ENCODE results near the gene HCRTR2.

HCRTR2 gene

DNA sequence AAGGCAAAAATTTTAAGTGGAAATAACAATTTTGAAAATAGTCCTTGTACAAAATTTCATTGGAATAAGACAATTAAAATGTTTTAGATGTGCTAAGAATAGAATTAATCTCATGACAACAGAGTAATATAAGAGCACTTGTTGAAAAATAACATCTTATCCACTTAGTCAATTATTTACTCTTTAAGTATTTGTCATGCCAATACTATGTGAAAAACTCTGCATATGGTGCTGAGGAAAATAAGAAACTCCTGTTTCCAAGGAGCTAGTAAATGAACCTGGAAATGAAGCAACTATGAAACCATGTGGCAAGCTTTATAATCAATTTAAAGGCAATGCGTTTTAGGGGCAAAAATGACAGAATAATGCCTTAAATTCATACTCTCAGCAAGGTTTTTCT is 42.7 kb upstream of the HCRTR2 start:
- no peak for ATAC-seq
- TF ChIP-seq PPARA (CRISPR knock-in tag; IDR thresholded peaks at IDR 0.05; ENCODE audit: borderline replicate concordance), result no peak
- TF ChIP-seq TOX (CRISPR knock-in tag; IDR thresholded peaks at IDR 0.05; ENCODE audit: borderline replicate concordance), result no peak
- no peak for TF ChIP-seq ZFP30 (CRISPR knock-in tag; IDR thresholded peaks at IDR 0.05)
- no peak for TF ChIP-seq SNAI2 (CRISPR knock-in tag; IDR thresholded peaks at IDR 0.05)
- TF ChIP-seq ZC3H10 (CRISPR knock-in tag; IDR thresholded peaks at IDR 0.05), result no peak
- TF ChIP-seq, protein P1, sequence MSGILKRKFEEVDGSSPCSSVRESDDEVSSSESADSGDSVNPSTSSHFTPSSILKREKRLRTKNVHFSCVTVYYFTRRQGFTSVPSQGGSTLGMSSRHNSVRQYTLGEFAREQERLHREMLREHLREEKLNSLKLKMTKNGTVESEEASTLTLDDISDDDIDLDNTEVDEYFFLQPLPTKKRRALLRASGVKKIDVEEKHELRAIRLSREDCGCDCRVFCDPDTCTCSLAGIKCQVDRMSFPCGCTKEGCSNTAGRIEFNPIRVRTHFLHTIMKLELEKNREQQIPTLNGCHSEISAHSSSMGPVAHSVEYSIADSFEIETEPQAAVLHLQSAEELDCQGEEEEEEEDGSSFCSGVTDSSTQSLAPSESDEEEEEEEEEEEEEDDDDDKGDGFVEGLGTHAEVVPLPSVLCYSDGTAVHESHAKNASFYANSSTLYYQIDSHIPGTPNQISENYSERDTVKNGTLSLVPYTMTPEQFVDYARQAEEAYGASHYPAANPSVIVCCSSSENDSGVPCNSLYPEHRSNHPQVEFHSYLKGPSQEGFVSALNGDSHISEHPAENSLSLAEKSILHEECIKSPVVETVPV (CRISPR knock-in tag; IDR thresholded peaks at IDR 0.05), result no peak
- TF ChIP-seq TSHZ2 (CRISPR knock-in tag; IDR thresholded peaks at IDR 0.05), result no peak
- TF ChIP-seq BACH2 (CRISPR knock-in tag; IDR thresholded peaks at IDR 0.05; ENCODE audit: borderline replicate concordance), result no peak
- no peak for TF ChIP-seq ZNF70 (CRISPR knock-in tag; IDR thresholded peaks at IDR 0.05)

- ATAC-seq, result no peak
- TF ChIP-seq RARB (CRISPR knock-in tag; IDR thresholded peaks at IDR 0.05) (no peak), CREB5 (CRISPR knock-in tag; IDR thresholded peaks at IDR 0.05; ENCODE audit: low read depth) (no peak), TCF4 (CRISPR knock-in tag; IDR thresholded peaks at IDR 0.05; ENCODE audit: borderline replicate concordance) (no peak), GLIS3 (CRISPR knock-in tag; IDR thresholded peaks at IDR 0.05) (no peak), ZFP30 (CRISPR knock-in tag; IDR thresholded peaks at IDR 0.05) (no peak), ZNF8 (CRISPR knock-in tag; IDR thresholded peaks at IDR 0.05) (no peak), TSHZ2 (CRISPR knock-in tag; IDR thresholded peaks at IDR 0.05) (no peak), POU6F1 (CRISPR knock-in tag; IDR thresholded peaks at IDR 0.05; ENCODE audit: borderline replicate concordance, low read depth) (no peak), ZNF565 (CRISPR knock-in tag; conservative IDR thresholded peaks at IDR 0.05; ENCODE audit: low read depth) (no peak), TOX (CRISPR knock-in tag; IDR thresholded peaks at IDR 0.05; ENCODE audit: borderline replicate concordance) (no peak), BACH2 (CRISPR knock-in tag; IDR thresholded peaks at IDR 0.05; ENCODE audit: borderline replicate concordance) (no peak), ZC3H10 (CRISPR knock-in tag; IDR thresholded peaks at IDR 0.05) (no peak), SNAI2 (CRISPR knock-in tag; IDR thresholded peaks at IDR 0.05) (no peak), ZNF70 (CRISPR knock-in tag; IDR thresholded peaks at IDR 0.05) (no peak), OSR1 (CRISPR knock-in tag; IDR thresholded peaks at IDR 0.05) (no peak)
- TF ChIP-seq, protein P1 (CRISPR knock-in tag; IDR thresholded peaks at IDR 0.05), result no peak
- TF ChIP-seq, protein P2, sequence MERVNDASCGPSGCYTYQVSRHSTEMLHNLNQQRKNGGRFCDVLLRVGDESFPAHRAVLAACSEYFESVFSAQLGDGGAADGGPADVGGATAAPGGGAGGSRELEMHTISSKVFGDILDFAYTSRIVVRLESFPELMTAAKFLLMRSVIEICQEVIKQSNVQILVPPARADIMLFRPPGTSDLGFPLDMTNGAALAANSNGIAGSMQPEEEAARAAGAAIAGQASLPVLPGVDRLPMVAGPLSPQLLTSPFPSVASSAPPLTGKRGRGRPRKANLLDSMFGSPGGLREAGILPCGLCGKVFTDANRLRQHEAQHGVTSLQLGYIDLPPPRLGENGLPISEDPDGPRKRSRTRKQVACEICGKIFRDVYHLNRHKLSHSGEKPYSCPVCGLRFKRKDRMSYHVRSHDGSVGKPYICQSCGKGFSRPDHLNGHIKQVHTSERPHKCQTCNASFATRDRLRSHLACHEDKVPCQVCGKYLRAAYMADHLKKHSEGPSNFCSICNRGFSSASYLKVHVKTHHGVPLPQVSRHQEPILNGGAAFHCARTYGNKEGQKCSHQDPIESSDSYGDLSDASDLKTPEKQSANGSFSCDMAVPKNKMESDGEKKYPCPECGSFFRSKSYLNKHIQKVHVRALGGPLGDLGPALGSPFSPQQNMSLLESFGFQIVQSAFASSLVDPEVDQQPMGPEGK (CRISPR knock-in tag; IDR thresholded peaks at IDR 0.05; ENCODE audit: borderline replicate concordance), result no peak
Observed at GRCh38 chr6:55136916-55137315, 37.4 kb upstream of the HCRTR2 start.
